K562 (cell line): Measurements from ENCODE around the gene GPRIN2. TPM values are rescaled to one million over a fixed set of nuclear protein-coding genes. Genes with fewer than 3 reads are reported as not detected.
A peak's percentile ranks its signal among the peaks of the same experiment; 100 is the strongest.

Experiments used
- ATAC-seq: fragments of 200-7000 bp; cut with Tn5 transposase; 3 replicates; pipeline ENCODE4 v1.9.1; 2020; ENCODE audit warnings: moderate library complexity
- BruUV-seq: library from RNA; stranded (reverse); fragments of 400-500 nt; replicated peaks from 2 replicates; lab custom pipeline; 2021; lab: Mats Ljungman, UMichigan
- CTCF ChIA-PET: fragments of 300-600 bp; formaldehyde crosslinking; extraction: SDS; loops from one replicate; lab custom pipeline; 2021; ENCODE audit warnings: low intra/inter-chr PET ratio; lab: Yijun Ruan, JAX
- POLR2A ChIA-PET: fragments of 300-600, 350-650 bp; sonication (Branson Sonifier 250); formaldehyde crosslinking; extraction: SDS; loops from one replicate; lab custom pipeline; 2021; ENCODE audit warnings: antibody characterized with exemption, inconsistent platforms; lab: Yijun Ruan, JAX
- DNase-seq, 4 experiments: peaks; one replicate each; pipeline versions ENCODE4 v3.0.0 to v3.0.0-alpha.2; 2011 to 2018; ENCODE audit warnings: low spot score in 3 of 4, mixed read lengths in 3 of 4; ENCODE audit errors: extremely low read depth in 1 of 4
- FAIRE-seq: peaks from 2 replicates; lab custom pipeline; 2011; peaks lifted over from hg19 to GRCh38; lab: Jason Lieb, UNC
- H2AFZ ChIP-seq: 2 replicates; pipeline ENCODE4 v1.6.0; 2011; ENCODE audit warnings: low read depth, low read length, control low read depth, inconsistent platforms
- H3K27ac ChIP-seq: fragments of 200-600 bp; 3 replicates; pipeline ENCODE4 v1.8.0; 2011; ENCODE audit warnings: low read depth, mild to moderate bottlenecking, control low read depth, inconsistent platforms, low read length, moderate library complexity, mixed read lengths; ENCODE audit errors: extremely low read depth
- H3K27me3 ChIP-seq, 2 experiments: fragments of 300-600 bp in 1 of 2; 2 replicates in 1 of 2; 3 replicates in 1 of 2; pipeline versions ENCODE4 v1.6.0 to v1.8.0; 2011; ENCODE audit warnings: inconsistent platforms in 2 of 2, low read length in 2 of 2, mild to moderate bottlenecking in 1 of 2, mixed read lengths in 1 of 2, moderate library complexity in 1 of 2; ENCODE audit not compliant: control insufficient read depth in 2 of 2, insufficient read depth in 2 of 2
- H3K36me3 ChIP-seq: fragments of 300-600 bp; 3 replicates; pipeline ENCODE4 v1.8.0; 2011; ENCODE audit warnings: mild to moderate bottlenecking, low read length, inconsistent platforms; ENCODE audit not compliant: control insufficient read depth, insufficient read depth
- H3K4me1 ChIP-seq, 2 experiments: fragments of 200-600 bp in 1 of 2; replicated peaks in 1 of 2; 2 replicates in 1 of 2; 3 replicates in 1 of 2; pipeline versions ENCODE4 v1.5.1 to v1.8.0; 2011; ENCODE audit warnings: inconsistent platforms in 2 of 2, low read length in 2 of 2, mild to moderate bottlenecking in 1 of 2, mixed read lengths in 1 of 2, moderate library complexity in 1 of 2; ENCODE audit not compliant: control insufficient read depth in 2 of 2, insufficient read depth in 2 of 2
- H3K4me2 ChIP-seq: 2 replicates; pipeline ENCODE4 v1.6.1; 2011; ENCODE audit warnings: low read length, control low read depth, inconsistent platforms, mixed read lengths; ENCODE audit not compliant: insufficient read depth
- H3K4me3 ChIP-seq: fragments of 200-600 bp; sonication (generic), shearing (Covaris generic); 2 replicates; pipeline ENCODE4 v1.5.1; 2016; ENCODE audit warnings: control low read depth, inconsistent platforms
- H3K79me2 ChIP-seq: fragments of 200-600 bp; 3 replicates; pipeline ENCODE4 v1.8.0; 2011; ENCODE audit warnings: low read length, inconsistent platforms; ENCODE audit not compliant: control insufficient read depth, insufficient read depth
- H3K9ac ChIP-seq, 2 experiments: 2 replicates each; pipeline versions ENCODE4 v1.6.0 to v1.6.1; 2011; ENCODE audit warnings: low read depth in 2 of 2, low read length in 2 of 2, control low read depth in 1 of 2, inconsistent platforms in 1 of 2, mild to moderate bottlenecking in 1 of 2, mixed read lengths in 1 of 2; ENCODE audit not compliant: insufficient read depth in 1 of 2
- H3K9me1 ChIP-seq: one replicate; pipeline ENCODE4 v1.6.0; 2011; ENCODE audit warnings: inconsistent platforms, mild to moderate bottlenecking, low read length, moderate library complexity; ENCODE audit not compliant: control insufficient read depth, insufficient read depth
- H3K9me3 ChIP-seq: replicated peaks from 2 replicates; pipeline ENCODE4 v1.5.1; 2011; ENCODE audit warnings: low read depth, low read length, inconsistent platforms; ENCODE audit not compliant: control insufficient read depth, insufficient read depth
- H4K20me1 ChIP-seq: replicated peaks from 2 replicates; pipeline ENCODE4 v1.6.1; 2011; ENCODE audit warnings: low read length, inconsistent platforms, mixed read lengths; ENCODE audit not compliant: control insufficient read depth, insufficient read depth
- BRCA1 ChIP-seq, 2 experiments: fragments of 450-650 bp in 1 of 2; sonication (generic) in 1 of 2; formaldehyde crosslinking in 1 of 2; IDR thresholded peaks; 2 replicates each; pipeline versions ENCODE4 v1.5.0 to v1.6.1; 2017 to 2020; ENCODE audit warnings: mild to moderate bottlenecking in 1 of 2, missing genetic modification reagents in 1 of 2
- CEBPG ChIP-seq, 3 experiments: fragments of 200-800 bp in 1 of 3; sonication (Bioruptor generic) in 1 of 3; sonication (generic) in 1 of 3; formaldehyde crosslinking in 1 of 3; IDR thresholded peaks in 2 of 3; conservative IDR thresholded peaks in 1 of 3; 2 replicates each; pipeline versions ENCODE4 v1.6.1 to v1.8.0; 2016 to 2022; ENCODE audit warnings: missing compliant biosample characterization in 2 of 3, missing genetic modification characterization in 2 of 3, mild to moderate bottlenecking in 1 of 3, missing genetic modification reagents in 1 of 3
- FOXP1 ChIP-seq: sonication (generic); formaldehyde crosslinking; IDR thresholded peaks from 2 replicates; pipeline ENCODE4 v1.8.0; 2022; ENCODE audit warnings: mild to moderate bottlenecking, missing genetic modification reagents
- HIVEP1 ChIP-seq: fragments of 250-450 bp; sonication (Bioruptor Pico); IDR thresholded peaks from 2 replicates; pipeline ENCODE4 v1.4.0; 2020; ENCODE audit warnings: mild to moderate bottlenecking
- MCM5 ChIP-seq: fragments of 450-650 bp; IDR thresholded peaks from 2 replicates; pipeline ENCODE4 v1.6.1; 2016; ENCODE audit warnings: low read depth
- RBBP5 ChIP-seq: fragments of 200-600 bp; sonication (generic); IDR thresholded peaks from 2 replicates; pipeline ENCODE4 v1.6.1; 2012; ENCODE audit warnings: borderline replicate concordance, mild to moderate bottlenecking, low read length, control low read depth, inconsistent platforms; ENCODE audit not compliant: insufficient read depth, poor library complexity, severe bottlenecking
- YY1 ChIP-seq, 3 experiments: IDR thresholded peaks; 2 replicates each; pipeline ENCODE4 v1.6.1; 2011; ENCODE audit warnings: low read length in 2 of 3, mild to moderate bottlenecking in 2 of 3, moderate library complexity in 2 of 3, borderline replicate concordance in 1 of 3, control low read depth in 1 of 3, low read depth in 1 of 3; ENCODE audit not compliant: insufficient read depth in 3 of 3, insufficient replicate concordance in 2 of 3, control insufficient read depth in 1 of 3, insufficient read length in 1 of 3; ENCODE audit errors: extremely low read depth in 1 of 3
- WGBS: fragments of 100-300 bp; shearing (Covaris generic); methylation state at CpG from one replicate; pipeline ENCODE4 v1.1.6; 2016; ENCODE audit warnings: low coverage, mixed read lengths; ENCODE audit not compliant: insufficient coverage; ENCODE audit errors: missing lambda C conversion rate; 5-methylcytosine and 5-hydroxymethylcytosine counted together
- in situ Hi-C: fragments of 300-500 bp; cut with MboI; formaldehyde crosslinking; loops from 4 replicates; pipeline ENCODE4 v1.15.0; 2018; ENCODE audit warnings: inconsistent platforms, mixed read lengths
- intact Hi-C: fragments of 100-400 bp; cut with micrococcal nuclease; formaldehyde crosslinking; loops from 2 replicates; pipeline ENCODE4 v1.14.2; 2022
- polyA plus RNA-seq, 8 experiments: library from polyadenylated mRNA; depleted of rRNA in 4 of 8; stranded (reverse) in 5 of 8; unstranded in 3 of 8; fragments of >200 nt; fragmentation: Nextera tagmentation in 2 of 8; fragmentation: Illumina TruSeq in 1 of 8; extraction: Ambion mirVana in 2 of 8; extraction: Trizol in 1 of 8; gene quantifications; 2 replicates each; pipeline versions ENCODE4 v1.2.1 to v1.2.3, GENCODE V29; 2011 to 2014; ENCODE audit warnings: inconsistent platforms in 1 of 8, missing spikeins in 1 of 8
- total RNA-seq, 7 experiments: library from RNA; depleted of rRNA in 6 of 7; stranded (reverse); fragments of >200 nt in 6 of 7; fragmentation: Illumina TruSeq in 2 of 7; extraction: Trizol in 2 of 7; gene quantifications; 2 replicates each; pipeline versions ENCODE4 v1.2.1 to v1.2.3, GENCODE V29; 2011 to 2021; ENCODE audit warnings: low replicate concordance in 1 of 7
- TF ChIP-seq, protein P1 (sequence below): sonication (generic); formaldehyde crosslinking; IDR thresholded peaks from 2 replicates; pipeline ENCODE4 v1.8.0; 2022; ENCODE audit warnings: mild to moderate bottlenecking, missing genetic modification reagents
- TF ChIP-seq, protein P2 (sequence below): fragments of 250-450 bp; sonication (Bioruptor Pico); IDR thresholded peaks from 2 replicates; pipeline ENCODE4 v1.5.0; 2021; ENCODE audit warnings: mild to moderate bottlenecking, moderate library complexity
- TF ChIP-seq, protein P3 (sequence below), 3 experiments: IDR thresholded peaks in 2 of 3; conservative IDR thresholded peaks in 1 of 3; 2 replicates each; pipeline ENCODE4 v1.5.1; 2011 to 2012; ENCODE audit warnings: low read length in 3 of 3, mild to moderate bottlenecking in 3 of 3, control low read depth in 2 of 3, improper control_type of control experiment in 1 of 3, inconsistent platforms in 1 of 3, low read depth in 1 of 3, mixed read lengths in 1 of 3, moderate library complexity in 1 of 3; ENCODE audit not compliant: insufficient read depth in 2 of 3

GPRIN2 gene
- total and polyA plus RNA-seq, 9 of the 15 experiments (the other 6 are each of a cell fraction or from before 2014, with no cell fraction given): not detected

DNA sequence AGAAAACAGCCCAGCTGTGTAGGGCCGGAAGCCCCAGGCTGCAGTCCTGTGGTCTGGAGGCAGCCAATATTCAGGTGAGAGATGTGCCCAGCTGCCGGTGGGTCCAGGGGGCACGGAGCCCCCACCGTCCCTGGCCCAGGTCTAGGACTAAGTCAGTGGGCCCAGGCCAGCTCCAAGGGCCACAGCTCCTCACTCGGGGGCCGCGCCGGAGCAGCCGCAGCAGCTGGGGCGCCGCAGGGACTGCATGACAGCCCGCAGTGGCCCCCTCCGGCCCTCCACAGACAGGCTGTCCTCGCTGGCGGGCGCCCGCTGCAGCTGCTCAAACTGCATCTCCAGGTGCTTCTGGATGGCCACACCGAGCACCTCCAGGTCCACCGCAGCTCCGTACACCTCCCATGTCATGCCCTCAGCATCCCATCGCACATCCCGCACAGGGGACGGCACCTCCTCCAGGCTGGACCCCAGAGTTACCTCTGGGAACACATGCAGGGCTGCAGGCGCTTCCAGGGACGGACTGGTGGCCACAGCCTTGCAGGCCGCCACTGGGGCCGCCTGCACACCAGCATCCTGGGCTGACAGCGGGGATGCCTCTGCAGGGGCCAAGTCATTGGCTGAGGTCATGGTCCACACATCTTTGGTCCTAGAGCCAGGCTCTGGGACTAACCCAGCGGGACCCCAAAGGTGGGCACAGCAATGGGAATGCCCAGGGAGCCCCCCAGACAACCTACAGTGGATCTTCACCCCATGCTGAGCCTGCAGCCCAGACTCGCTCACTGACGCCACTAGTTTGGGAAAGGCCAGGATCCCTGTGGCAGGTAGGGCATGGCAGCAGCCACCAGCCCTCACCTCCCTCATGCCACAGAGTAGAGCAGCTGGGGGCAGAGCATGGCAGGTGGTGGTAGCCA, 7.0 kb downstream of the GPRIN2 start:
- peaks cover 65% of the 10 kb centered on the region for H4K20me1 ChIP-seq
- no peaks in the 10 kb centered on the region for H3K36me3 ChIP-seq
- in situ Hi-C loops: no loop called here
- CTCF ChIA-PET: no interaction called here
- H3K27ac ChIP-seq: no peak overlapping the region
- H3K79me2 ChIP-seq: no peaks in the 10 kb centered on the region
- H3K9ac ChIP-seq: peak overlapping the region in 1 of 2 experiments; percentile 2; a peak in 1 of 4 replicates
- H3K9me1 ChIP-seq: no peaks in the 10 kb centered on the region
- 3% methylated on average over 31 of the region's 31 CpGs for WGBS
- no peak overlapping the region for H3K4me3 ChIP-seq
- ATAC-seq: peak; percentile 2; the same call in 2 of the 3 replicates
- peaks cover 41 to 88% of the 10 kb centered on the region in 2 experiments; a peak in 4 of 5 replicates for H3K27me3 ChIP-seq
- no peak overlapping the region for H3K4me2 ChIP-seq
- DNase-seq: no peak
- intact Hi-C loops: loop anchor here (2.0 kb wide), 1 partner anchor 21 kb away; no protein-coding TSS in a partner anchor
- POLR2A ChIA-PET: interaction anchor here (0.8 kb wide), 1 partner anchor 333 kb away, joined by 4 read pairs; no protein-coding TSS in a partner anchor
- H2AFZ ChIP-seq: no peak overlapping the region
- no peak for FAIRE-seq
- peaks cover 7 to 21% of the 10 kb centered on the region in 2 experiments; a peak in 4 of 5 replicates for H3K4me1 ChIP-seq
- BruUV-seq: no TSS peak
- H3K9me3 ChIP-seq: no peaks in the 10 kb centered on the region
- TF ChIP-seq YY1 (IDR thresholded peaks at IDR 0.05; ENCODE audit: borderline replicate concordance in 1 of 3, control insufficient read depth in 1 of 3, extremely low read depth in 1 of 3, insufficient read depth in 3 of 3, insufficient read length in 1 of 3, insufficient replicate concordance in 2 of 3, low read depth in 1 of 3, low read length in 2 of 3) (no peak), RBBP5 (peak; percentile 20), FOXP1 (CRISPR knock-in tag) (0 out of 2 replicates have a peak, but pooled peaks have one; percentile 27), BRCA1 (IDR thresholded peaks at IDR 0.05) (no peak), BRCA1 (CRISPR knock-in tag; IDR thresholded peaks at IDR 0.05) (no peak), CEBPG (CRISPR knock-in tag; IDR thresholded peaks at IDR 0.05) (peak; percentile 20; the same call in 1 of the 2 replicates), CEBPG (tag; conservative IDR thresholded peaks at IDR 0.05 in 1 of 2, IDR thresholded peaks at IDR 0.05 in 1 of 2) (no peak), HIVEP1 (0 out of 2 replicates have a peak, but pooled peaks have one; percentile 32), MCM5 (no peak)
- TF ChIP-seq, protein P1, sequence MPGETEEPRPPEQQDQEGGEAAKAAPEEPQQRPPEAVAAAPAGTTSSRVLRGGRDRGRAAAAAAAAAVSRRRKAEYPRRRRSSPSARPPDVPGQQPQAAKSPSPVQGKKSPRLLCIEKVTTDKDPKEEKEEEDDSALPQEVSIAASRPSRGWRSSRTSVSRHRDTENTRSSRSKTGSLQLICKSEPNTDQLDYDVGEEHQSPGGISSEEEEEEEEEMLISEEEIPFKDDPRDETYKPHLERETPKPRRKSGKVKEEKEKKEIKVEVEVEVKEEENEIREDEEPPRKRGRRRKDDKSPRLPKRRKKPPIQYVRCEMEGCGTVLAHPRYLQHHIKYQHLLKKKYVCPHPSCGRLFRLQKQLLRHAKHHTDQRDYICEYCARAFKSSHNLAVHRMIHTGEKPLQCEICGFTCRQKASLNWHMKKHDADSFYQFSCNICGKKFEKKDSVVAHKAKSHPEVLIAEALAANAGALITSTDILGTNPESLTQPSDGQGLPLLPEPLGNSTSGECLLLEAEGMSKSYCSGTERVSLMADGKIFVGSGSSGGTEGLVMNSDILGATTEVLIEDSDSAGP: no peak
- TF ChIP-seq, protein P2, sequence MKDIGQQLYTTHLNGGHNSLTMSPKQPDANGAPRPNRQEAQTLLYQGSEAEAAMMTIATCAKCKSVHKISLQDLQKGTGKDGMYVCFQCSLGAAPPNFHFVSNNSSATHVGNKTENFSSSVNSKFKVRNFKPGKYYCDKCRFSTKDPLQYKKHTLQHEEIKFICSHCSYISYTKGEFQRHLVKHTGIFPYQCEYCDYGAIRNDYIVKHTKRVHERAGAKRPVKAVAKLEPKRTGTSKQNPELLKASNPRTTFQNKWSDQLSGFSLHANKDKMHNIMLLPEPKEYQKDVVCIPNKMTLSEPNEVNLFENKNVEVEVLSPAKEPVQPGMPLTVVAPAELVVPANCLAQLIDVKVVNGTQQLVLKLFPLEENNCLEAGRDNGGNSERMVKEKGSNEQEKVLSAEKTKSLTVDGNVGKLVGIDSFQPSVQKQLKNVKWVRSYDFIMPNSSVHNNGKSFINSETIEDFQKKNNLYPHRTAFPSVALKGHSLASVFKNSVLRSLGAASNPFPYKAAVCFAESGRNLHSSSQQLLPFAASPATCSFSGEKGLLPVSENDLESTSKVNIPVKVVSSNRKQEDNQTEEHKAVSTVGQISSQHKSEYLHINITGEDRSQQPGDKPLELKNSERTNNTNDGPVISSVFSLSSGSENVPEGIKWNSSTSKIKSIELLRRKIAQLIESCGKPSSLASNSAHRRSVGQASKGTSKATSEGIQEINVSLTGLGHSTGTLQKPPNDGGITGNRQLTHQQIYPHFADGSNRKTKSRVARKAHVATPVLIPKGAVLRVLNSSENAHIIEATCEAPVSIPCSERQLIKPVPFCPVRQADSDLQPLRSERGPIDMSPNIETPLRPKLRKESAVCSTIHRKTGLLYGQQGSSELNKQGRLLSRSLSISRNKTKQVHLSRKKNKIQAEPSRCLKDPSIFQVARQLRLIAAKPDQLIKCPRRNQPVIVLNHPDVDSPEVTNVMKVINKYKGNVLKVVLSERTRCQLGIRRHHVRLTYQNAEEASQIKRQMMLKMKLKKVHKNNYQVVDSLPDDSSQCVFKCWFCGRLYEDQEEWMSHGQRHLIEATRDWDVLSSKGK (CRISPR knock-in tag): no peak
- TF ChIP-seq, protein P3, sequence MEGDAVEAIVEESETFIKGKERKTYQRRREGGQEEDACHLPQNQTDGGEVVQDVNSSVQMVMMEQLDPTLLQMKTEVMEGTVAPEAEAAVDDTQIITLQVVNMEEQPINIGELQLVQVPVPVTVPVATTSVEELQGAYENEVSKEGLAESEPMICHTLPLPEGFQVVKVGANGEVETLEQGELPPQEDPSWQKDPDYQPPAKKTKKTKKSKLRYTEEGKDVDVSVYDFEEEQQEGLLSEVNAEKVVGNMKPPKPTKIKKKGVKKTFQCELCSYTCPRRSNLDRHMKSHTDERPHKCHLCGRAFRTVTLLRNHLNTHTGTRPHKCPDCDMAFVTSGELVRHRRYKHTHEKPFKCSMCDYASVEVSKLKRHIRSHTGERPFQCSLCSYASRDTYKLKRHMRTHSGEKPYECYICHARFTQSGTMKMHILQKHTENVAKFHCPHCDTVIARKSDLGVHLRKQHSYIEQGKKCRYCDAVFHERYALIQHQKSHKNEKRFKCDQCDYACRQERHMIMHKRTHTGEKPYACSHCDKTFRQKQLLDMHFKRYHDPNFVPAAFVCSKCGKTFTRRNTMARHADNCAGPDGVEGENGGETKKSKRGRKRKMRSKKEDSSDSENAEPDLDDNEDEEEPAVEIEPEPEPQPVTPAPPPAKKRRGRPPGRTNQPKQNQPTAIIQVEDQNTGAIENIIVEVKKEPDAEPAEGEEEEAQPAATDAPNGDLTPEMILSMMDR (IDR thresholded peaks at IDR 0.05 in 2 of 3, conservative IDR thresholded peaks at IDR 0.05 in 1 of 3; ENCODE audit: insufficient read depth in 2 of 3, low read depth in 1 of 3, low read length in 3 of 3): 0 out of 6 replicates have a peak, but pooled peaks of 1 of the 3 experiments have one; percentile 6
